ENCODE results near the gene PADI2. TPM values are rescaled to one million over a fixed set of nuclear protein-coding genes. Genes with fewer than 3 reads are reported as not detected.

The PADI2 gene
- total RNA-seq, 2 donors from 2014 or later, result 2.3 to 3.0 TPM

- intact Hi-C loops (cut with DNase I), result loop anchor here (10.0 kb wide), 1 partner anchor 46 kb away; no protein-coding TSS in a partner anchor
- Histone ChIP-seq H3K27me3 (no peaks in the 10 kb centered on the region), H3K9me3 (no peaks in the 10 kb centered on the region), H3K4me3 (no peak overlapping the region), H3K36me3 (replicated peaks in 1 of 2; ENCODE audit: insufficient read depth in 1 of 2, low read depth in 2 of 2) (no peaks in the 10 kb centered on the region), H3K4me1 (peaks cover 8% of the 10 kb centered on the region), H3K27ac (no peak overlapping the region)
- no peak for ATAC-seq
- TF ChIP-seq POLR2A (IDR thresholded peaks at IDR 0.05) (no peak), CTCF (IDR thresholded peaks at IDR 0.05) (no peak)
- WGBS, 2 donors, result 90 to 95% methylated on average over 2 of the region's 2 CpGs
- DNase-seq, result no peak
Observed at GRCh38 chr1:17110555-17110926, 8.7 kb downstream of the PADI2 start.

- Histone ChIP-seq H3K36me3 (replicated peaks in 1 of 2; ENCODE audit: insufficient read depth in 1 of 2, low read depth in 2 of 2) (no peaks in the 10 kb centered on the region), H3K9me3 (no peaks in the 10 kb centered on the region), H3K4me1 (peaks cover 8% of the 10 kb centered on the region), H3K4me3 (no peak overlapping the region), H3K27me3 (no peaks in the 10 kb centered on the region), H3K27ac (no peak overlapping the region)
- WGBS, 2 donors, result 39 to 52% methylated on average over 5 of the region's 5 CpGs
- intact Hi-C loops (cut with DNase I), result loop anchor here (10.0 kb wide), 1 partner anchor 45 kb away; no protein-coding TSS in a partner anchor
- no peak for TF ChIP-seq POLR2A (IDR thresholded peaks at IDR 0.05)
- no peak for TF ChIP-seq CTCF (IDR thresholded peaks at IDR 0.05)
- ATAC-seq, result no peak
- no peak for DNase-seq
Observed at GRCh38 chr1:17109892-17110554, 9.2 kb downstream of the PADI2 start.

- Histone ChIP-seq H3K9me3 (no peaks in the 10 kb centered on the region), H3K4me3 (no peak overlapping the region), H3K36me3 (replicated peaks in 1 of 2; ENCODE audit: insufficient read depth in 1 of 2, low read depth in 2 of 2) (no peaks in the 10 kb centered on the region), H3K27ac (no peak overlapping the region), H3K27me3 (no peaks in the 10 kb centered on the region), H3K4me1 (peaks cover 4% of the 10 kb centered on the region)
- TF ChIP-seq CTCF (IDR thresholded peaks at IDR 0.05) (no peak), POLR2A (IDR thresholded peaks at IDR 0.05) (no peak)
- intact Hi-C loops (cut with DNase I), result no loop called here
- 86 to 100% methylated on average over 1 of the region's 1 CpG for WGBS, 2 donors
- ATAC-seq, result peak; percentile 35
- DNase-seq, result peak in 1 of 4 donors; percentile 21
Observed at GRCh38 chr1:17108786-17109185, 10.5 kb downstream of the PADI2 start.

GRCh38 chr1:17108360-17108759, 10.9 kb downstream of the PADI2 start:
- no peaks in the 10 kb centered on the region for H3K27me3 ChIP-seq
- DNase-seq, result no peak
- H3K9me3 ChIP-seq, result no peaks in the 10 kb centered on the region
- intact Hi-C loops (cut with DNase I), result no loop called here
- no peak for ATAC-seq
- no peaks in the 10 kb centered on the region for H3K4me1 ChIP-seq
- TF ChIP-seq CTCF (IDR thresholded peaks at IDR 0.05) (no peak), POLR2A (IDR thresholded peaks at IDR 0.05) (no peak)
- no peak overlapping the region for H3K27ac ChIP-seq
- H3K4me3 ChIP-seq, result no peak overlapping the region
- WGBS, 2 donors, result 82 to 88% methylated on average over 8 of the region's 8 CpGs
- H3K36me3 ChIP-seq (replicated peaks in 1 of 2; ENCODE audit: insufficient read depth in 1 of 2, low read depth in 2 of 2), result no peaks in the 10 kb centered on the region

GRCh38 chr1:17104782-17105181, 14.5 kb downstream of the PADI2 start:
- intact Hi-C loops (cut with DNase I), result no loop called here
- DNase-seq, result no peak

More at GRCh38 chr1:17104782-17105181, 14.5 kb downstream of the PADI2 start:
- no peak for TF ChIP-seq POLR2A (IDR thresholded peaks at IDR 0.05)
- no peak for TF ChIP-seq CTCF (IDR thresholded peaks at IDR 0.05)
- H3K36me3 ChIP-seq (replicated peaks in 1 of 2; ENCODE audit: insufficient read depth in 1 of 2, low read depth in 2 of 2), result no peaks in the 10 kb centered on the region
- 95 to 97% methylated on average over 16 to 17 of the region's 17 CpGs for WGBS, 2 donors
- no peaks in the 10 kb centered on the region for H3K27me3 ChIP-seq
- H3K27ac ChIP-seq, result no peak overlapping the region
- H3K4me3 ChIP-seq, result no peak overlapping the region
- ATAC-seq, result no peak
- no peaks in the 10 kb centered on the region for H3K4me1 ChIP-seq
- no peaks in the 10 kb centered on the region for H3K9me3 ChIP-seq

All from body of pancreas (tissue), 4 donors.